Measurements from ENCODE around the gene GDPD4.

GDPD4 gene

GRCh38 chr11:77186302-77186701, 115.2 kb downstream of the GDPD4 start:
- no peak for DNase-seq (ENCODE audit: low spot score)
- TF ChIP-seq, protein P1, sequence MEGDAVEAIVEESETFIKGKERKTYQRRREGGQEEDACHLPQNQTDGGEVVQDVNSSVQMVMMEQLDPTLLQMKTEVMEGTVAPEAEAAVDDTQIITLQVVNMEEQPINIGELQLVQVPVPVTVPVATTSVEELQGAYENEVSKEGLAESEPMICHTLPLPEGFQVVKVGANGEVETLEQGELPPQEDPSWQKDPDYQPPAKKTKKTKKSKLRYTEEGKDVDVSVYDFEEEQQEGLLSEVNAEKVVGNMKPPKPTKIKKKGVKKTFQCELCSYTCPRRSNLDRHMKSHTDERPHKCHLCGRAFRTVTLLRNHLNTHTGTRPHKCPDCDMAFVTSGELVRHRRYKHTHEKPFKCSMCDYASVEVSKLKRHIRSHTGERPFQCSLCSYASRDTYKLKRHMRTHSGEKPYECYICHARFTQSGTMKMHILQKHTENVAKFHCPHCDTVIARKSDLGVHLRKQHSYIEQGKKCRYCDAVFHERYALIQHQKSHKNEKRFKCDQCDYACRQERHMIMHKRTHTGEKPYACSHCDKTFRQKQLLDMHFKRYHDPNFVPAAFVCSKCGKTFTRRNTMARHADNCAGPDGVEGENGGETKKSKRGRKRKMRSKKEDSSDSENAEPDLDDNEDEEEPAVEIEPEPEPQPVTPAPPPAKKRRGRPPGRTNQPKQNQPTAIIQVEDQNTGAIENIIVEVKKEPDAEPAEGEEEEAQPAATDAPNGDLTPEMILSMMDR (IDR thresholded peaks at IDR 0.05; ENCODE audit: borderline replicate concordance, control extremely low read depth, extremely low read depth, insufficient read depth, missing control alignments), result no peak
- in situ Hi-C loops (cut with MboI; ENCODE audit: low sequenced_read_pairs, unreplicated experiment), result loop anchor here (25.0 kb wide), 1 partner anchor 376 kb away; no protein-coding TSS in a partner anchor

DNA sequence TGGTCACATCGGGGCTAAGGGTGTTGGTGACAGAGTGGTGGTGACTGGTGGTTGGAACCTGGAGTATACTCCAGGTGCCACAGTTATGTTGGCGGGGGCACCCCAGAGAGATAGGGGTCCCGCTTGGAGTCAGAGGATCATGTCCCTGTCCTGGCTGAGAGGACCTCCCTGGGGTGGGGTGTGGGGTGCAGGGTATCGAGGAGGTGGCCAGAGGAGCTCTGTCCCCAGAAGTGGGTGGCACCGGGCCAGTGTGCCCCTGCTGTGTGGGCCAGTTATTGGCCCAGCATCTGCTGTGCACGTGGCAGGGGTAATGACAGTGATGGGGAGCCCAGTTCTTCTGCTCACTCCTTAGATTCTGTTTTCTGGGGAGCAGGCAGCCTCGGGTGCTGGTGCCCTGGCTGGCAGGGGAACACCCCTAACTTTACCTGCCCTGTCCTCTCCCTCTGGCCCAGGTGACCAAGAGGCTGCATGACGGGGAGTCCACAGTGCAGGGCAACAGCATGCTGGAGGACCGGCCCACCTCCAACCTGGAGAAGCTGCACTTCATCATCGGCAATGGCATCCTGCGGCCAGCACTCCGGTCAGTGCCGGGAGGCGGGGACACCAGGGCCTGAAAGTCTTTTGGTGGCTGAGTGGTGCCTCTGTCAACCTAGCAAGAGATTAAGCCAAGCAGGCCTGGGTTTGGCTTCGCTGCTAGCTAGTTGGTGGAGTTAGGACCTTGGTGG, 117.2 kb downstream of the GDPD4 start:
- DNase-seq (ENCODE audit: low spot score), result no peak
- in situ Hi-C loops (cut with MboI; ENCODE audit: low sequenced_read_pairs, unreplicated experiment), result loop anchor here (25.0 kb wide), 1 partner anchor 378 kb away; no protein-coding TSS in a partner anchor
- TF ChIP-seq, protein P1 (IDR thresholded peaks at IDR 0.05; ENCODE audit: borderline replicate concordance, control extremely low read depth, extremely low read depth, insufficient read depth, missing control alignments), result no peak

- DNase-seq (ENCODE audit: low spot score), result no peak
- in situ Hi-C loops (cut with MboI; ENCODE audit: low sequenced_read_pairs, unreplicated experiment), result loop anchor here (25.0 kb wide), 1 partner anchor 379 kb away; no protein-coding TSS in a partner anchor
- TF ChIP-seq, protein P1 (IDR thresholded peaks at IDR 0.05; ENCODE audit: borderline replicate concordance, control extremely low read depth, extremely low read depth, insufficient read depth, missing control alignments), result no peak
Observed at GRCh38 chr11:77183431-77183984, 118.0 kb downstream of the GDPD4 start.

DNA sequence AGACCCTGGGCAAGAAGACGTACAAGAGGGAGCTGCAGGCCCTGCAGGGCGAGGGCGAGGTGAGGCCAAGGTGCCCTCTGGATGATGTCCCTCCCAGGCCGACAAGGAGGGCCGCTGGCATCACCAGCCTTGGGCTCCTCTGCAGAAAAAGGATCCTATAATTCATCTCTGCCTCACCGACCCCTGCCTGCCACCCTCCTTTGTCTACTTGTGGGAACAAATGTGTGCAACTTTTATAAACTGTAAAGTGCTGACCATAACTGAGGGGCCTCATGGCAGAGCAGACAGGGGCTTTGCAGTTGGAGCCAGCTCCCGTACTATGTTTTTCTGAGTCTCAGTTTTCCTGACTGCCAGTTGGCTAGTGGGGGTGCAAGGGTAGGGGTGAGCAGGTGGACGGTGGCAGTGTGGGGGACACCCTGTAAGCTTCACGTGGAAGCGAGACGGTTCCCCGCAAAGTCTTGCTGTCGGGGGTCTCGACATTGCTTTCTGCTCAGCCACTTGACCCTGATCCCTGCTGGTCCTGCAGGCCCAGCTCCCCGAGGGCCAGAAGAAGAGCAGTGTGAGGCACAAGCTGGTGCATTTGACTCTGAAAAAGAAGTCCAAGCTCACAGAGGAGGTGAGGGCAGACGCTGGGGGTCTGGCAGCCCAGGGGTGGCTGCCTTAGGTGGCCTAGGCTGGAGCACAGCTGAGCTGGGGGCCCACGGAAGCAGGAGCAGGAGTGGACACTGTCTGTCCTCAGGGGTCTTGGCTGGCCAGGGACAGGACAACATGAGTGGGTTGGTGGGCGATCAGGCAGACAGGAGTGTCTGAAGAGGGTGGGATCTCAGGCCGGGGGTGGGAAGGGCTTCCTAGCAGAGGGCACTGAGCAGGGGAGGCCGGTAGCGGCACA, 118.7 kb downstream of the GDPD4 start:
- in situ Hi-C loops (cut with MboI; ENCODE audit: low sequenced_read_pairs, unreplicated experiment), result loop anchor here (25.0 kb wide), 1 partner anchor 380 kb away; no protein-coding TSS in a partner anchor
- TF ChIP-seq, protein P1 (IDR thresholded peaks at IDR 0.05; ENCODE audit: borderline replicate concordance, control extremely low read depth, extremely low read depth, insufficient read depth, missing control alignments), result no peak
- no peak for DNase-seq (ENCODE audit: low spot score)

DNA sequence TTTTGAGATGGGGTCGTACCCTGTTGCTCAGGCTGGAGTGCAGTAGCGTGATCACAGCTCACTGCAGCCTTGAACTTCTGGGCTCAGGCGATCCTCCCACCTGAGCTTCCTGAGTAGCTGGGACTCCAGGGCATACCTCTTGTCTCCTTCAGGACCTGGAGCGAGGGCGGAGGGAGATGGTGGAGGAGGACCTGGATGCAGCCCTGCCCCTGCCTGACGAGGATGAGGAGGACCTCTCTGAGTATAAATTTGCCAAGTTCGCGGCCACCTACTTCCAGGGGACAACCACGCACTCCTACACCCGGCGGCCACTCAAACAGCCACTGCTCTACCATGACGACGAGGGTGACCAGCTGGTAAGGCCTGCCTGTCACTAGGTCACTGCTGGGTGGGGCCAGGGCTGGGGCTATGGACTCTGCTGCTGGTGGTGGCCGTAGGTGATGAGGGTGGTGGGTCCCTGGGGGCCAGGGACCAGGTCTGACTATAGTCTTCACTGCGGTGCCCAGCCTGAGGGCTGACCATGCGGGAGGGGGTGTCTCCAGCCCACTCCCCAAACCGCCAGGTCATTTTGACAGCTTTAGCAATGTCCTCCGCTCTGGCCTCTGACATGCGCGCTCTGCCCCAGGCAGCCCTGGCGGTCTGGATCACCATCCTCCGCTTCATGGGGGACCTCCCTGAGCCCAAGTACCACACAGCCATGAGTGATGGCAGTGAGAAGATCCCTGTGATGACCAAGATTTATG, 119.5 kb downstream of the GDPD4 start:
- in situ Hi-C loops (cut with MboI; ENCODE audit: low sequenced_read_pairs, unreplicated experiment), result loop anchor here (25.0 kb wide), 1 partner anchor 380 kb away; no protein-coding TSS in a partner anchor
- TF ChIP-seq, protein P1 (IDR thresholded peaks at IDR 0.05; ENCODE audit: borderline replicate concordance, control extremely low read depth, extremely low read depth, insufficient read depth, missing control alignments), result no peak
- no peak for DNase-seq (ENCODE audit: low spot score)
